NT2/D1 (cell line): ENCODE data around the gene NCS1.

ENCODE experiments used
- DNase-seq: peaks from one replicate; pipeline ENCODE4 v3.0.0-alpha.2; 2011; ENCODE audit warnings: low read depth, low spot score
- H3K27me3 ChIP-seq: 2 replicates; pipeline ENCODE4 v1.6.0; 2011; ENCODE audit warnings: mild to moderate bottlenecking; ENCODE audit not compliant: insufficient read length, insufficient read depth
- H3K36me3 ChIP-seq: 2 replicates; pipeline ENCODE4 v1.6.1; 2011; ENCODE audit warnings: mild to moderate bottlenecking, low read length, mixed read lengths; ENCODE audit not compliant: insufficient read depth, insufficient read length
- H3K4me1 ChIP-seq: 2 replicates; pipeline ENCODE4 v1.5.1; 2011; ENCODE audit not compliant: insufficient read depth, insufficient read length
- H3K4me3 ChIP-seq: 2 replicates; pipeline ENCODE4 v1.5.1; 2011; ENCODE audit warnings: low read depth; ENCODE audit not compliant: insufficient read length
- H3K9ac ChIP-seq: 2 replicates; pipeline ENCODE4 v1.6.0; 2011; ENCODE audit warnings: low read depth; ENCODE audit not compliant: insufficient read length
- H3K9me3 ChIP-seq: 2 replicates; pipeline ENCODE4 v1.5.1; 2011; ENCODE audit warnings: mild to moderate bottlenecking, low read length; ENCODE audit not compliant: insufficient read depth
- SUZ12 ChIP-seq: IDR thresholded peaks from 2 replicates; pipeline ENCODE4 v1.6.1; 2011; ENCODE audit not compliant: insufficient read length, insufficient read depth; ENCODE audit errors: extremely low read depth
- YY1 ChIP-seq: IDR thresholded peaks from 2 replicates; pipeline ENCODE4 v1.6.1; 2011; ENCODE audit not compliant: insufficient read length, insufficient read depth
- ZNF274 ChIP-seq: IDR thresholded peaks from 2 replicates; pipeline ENCODE4 v1.6.1; 2011; ENCODE audit warnings: mild to moderate bottlenecking, low read depth, low read length

NCS1 gene

GRCh38 chr9:130185017-130185416 lies 12.8 kb downstream of the NCS1 start:
- Histone ChIP-seq H3K4me1 (peaks cover 39% of the 10 kb centered on the region), H3K9me3 (no peaks in the 10 kb centered on the region), H3K9ac (no peak overlapping the region), H3K4me3 (no peak overlapping the region), H3K27me3 (no peaks in the 10 kb centered on the region), H3K36me3 (peaks cover 29% of the 10 kb centered on the region)
- DNase-seq, result no peak
- TF ChIP-seq YY1 (no peak), ZNF274 (no peak), SUZ12 (no peak)

GRCh38 chr9:130185490-130186031 lies 13.4 kb downstream of the NCS1 start:
- Histone ChIP-seq H3K9me3 (no peaks in the 10 kb centered on the region), H3K27me3 (no peaks in the 10 kb centered on the region), H3K9ac (peak overlapping the region; percentile 65), H3K4me1 (peaks cover 39% of the 10 kb centered on the region), H3K4me3 (no peak overlapping the region), H3K36me3 (peaks cover 23% of the 10 kb centered on the region)
- no peak for DNase-seq
- no peak for TF ChIP-seq YY1
- no peak for TF ChIP-seq SUZ12

- TF ChIP-seq YY1 (no peak), SUZ12 (no peak), ZNF274 (no peak)
- Histone ChIP-seq H3K27me3 (no peaks in the 10 kb centered on the region), H3K4me1 (peaks cover 39% of the 10 kb centered on the region), H3K4me3 (no peak overlapping the region), H3K9me3 (no peaks in the 10 kb centered on the region), H3K36me3 (peaks cover 18% of the 10 kb centered on the region), H3K9ac (peak overlapping the region; percentile 65)
- DNase-seq, result no peak
Measured at GRCh38 chr9:130186051-130186450, 13.8 kb downstream of the NCS1 start.

- Histone ChIP-seq H3K9me3 (no peaks in the 10 kb centered on the region), H3K9ac (peak overlapping the region; percentile 65), H3K4me3 (peak overlapping the region; percentile 31), H3K27me3 (no peaks in the 10 kb centered on the region), H3K36me3 (peaks cover 11% of the 10 kb centered on the region), H3K4me1 (peaks cover 39% of the 10 kb centered on the region)
- TF ChIP-seq SUZ12 (no peak), ZNF274 (no peak), YY1 (no peak)
- DNase-seq, result peak; percentile 59
Measured at GRCh38 chr9:130186839-130187522, 14.8 kb downstream of the NCS1 start.

GRCh38 chr9:130187523-130187846 lies 15.3 kb downstream of the NCS1 start:
- Histone ChIP-seq H3K4me3 (no peak overlapping the region), H3K9ac (peak overlapping the region; percentile 65), H3K27me3 (no peaks in the 10 kb centered on the region), H3K4me1 (peaks cover 39% of the 10 kb centered on the region), H3K9me3 (no peaks in the 10 kb centered on the region), H3K36me3 (peaks cover 8% of the 10 kb centered on the region)
- DNase-seq, result no peak
- TF ChIP-seq YY1, result no peak
- no peak for TF ChIP-seq ZNF274
- no peak for TF ChIP-seq SUZ12

- H3K27me3 ChIP-seq, result no peaks in the 10 kb centered on the region
- peaks cover 6% of the 10 kb centered on the region for H3K36me3 ChIP-seq
- H3K9me3 ChIP-seq, result no peaks in the 10 kb centered on the region
- no peak overlapping the region for H3K4me3 ChIP-seq
- no peak overlapping the region for H3K9ac ChIP-seq
- DNase-seq, result no peak
- TF ChIP-seq ZNF274 (no peak), SUZ12 (no peak), YY1 (no peak)
- H3K4me1 ChIP-seq, result peaks cover 46% of the 10 kb centered on the region
Measured at GRCh38 chr9:130188860-130189481, 16.8 kb downstream of the NCS1 start.

GRCh38 chr9:130189840-130190239 lies 17.6 kb downstream of the NCS1 start:
- DNase-seq, result no peak
- Histone ChIP-seq H3K27me3 (no peaks in the 10 kb centered on the region), H3K4me3 (no peak overlapping the region), H3K9me3 (no peaks in the 10 kb centered on the region), H3K36me3 (peaks cover 3% of the 10 kb centered on the region), H3K9ac (no peak overlapping the region), H3K4me1 (peaks cover 49% of the 10 kb centered on the region)
- TF ChIP-seq ZNF274, result no peak
- TF ChIP-seq SUZ12, result no peak
- TF ChIP-seq YY1, result no peak
